CD14-positive monocyte (primary cell): ENCODE measurements around the gene ERG. TPM values are rescaled to one million over a fixed set of nuclear protein-coding genes. Genes with fewer than 3 reads are reported as not detected.

Experiments used
- DNase-seq, 3 donors: peaks; one replicate each; pipeline ENCODE4 v3.0.0-alpha.2; 2011 to 2022
- H2AFZ ChIP-seq: 2 replicates; pipeline ENCODE4 v1.6.0; 2012; ENCODE audit warnings: mild to moderate bottlenecking, low read depth, low read length, inconsistent platforms; ENCODE audit not compliant: insufficient read depth, poor library complexity, severe bottlenecking
- H3K27ac ChIP-seq, 2 donors: 1 replicate in 1 of 2; 2 replicates in 1 of 2; pipeline ENCODE4 v1.5.1; 2012 to 2013; ENCODE audit warnings: low read length in 2 of 2, control low read depth in 1 of 2, inconsistent platforms in 1 of 2, low read depth in 1 of 2, mild to moderate bottlenecking in 1 of 2
- H3K27me3 ChIP-seq, 2 donors: one replicate each; pipeline versions ENCODE4 v1.6.0 to v1.6.1; 2011 to 2013; ENCODE audit warnings: low read length in 2 of 2; ENCODE audit not compliant: control insufficient read depth in 2 of 2, insufficient read depth in 2 of 2
- H3K36me3 ChIP-seq, 2 donors: replicated peaks in 1 of 2; 1 replicate in 1 of 2; 2 replicates in 1 of 2; pipeline versions ENCODE4 v1.5.1 to v1.6.1; 2012 to 2013; ENCODE audit warnings: low read length in 2 of 2, control low read depth in 1 of 2, inconsistent platforms in 1 of 2, mild to moderate bottlenecking in 1 of 2; ENCODE audit not compliant: insufficient read depth in 2 of 2, control insufficient read depth in 1 of 2
- H3K4me1 ChIP-seq, 2 donors: 1 replicate in 1 of 2; 2 replicates in 1 of 2; pipeline versions ENCODE4 v1.5.1 to v1.6.1; 2012 to 2013; ENCODE audit warnings: low read length in 2 of 2, control low read depth in 1 of 2, inconsistent platforms in 1 of 2, mild to moderate bottlenecking in 1 of 2, moderate library complexity in 1 of 2; ENCODE audit not compliant: insufficient read depth in 2 of 2, control insufficient read depth in 1 of 2
- H3K4me2 ChIP-seq: replicated peaks from 2 replicates; pipeline ENCODE3; 2012; ENCODE audit warnings: low read length, moderate library complexity, mild to moderate bottlenecking; ENCODE audit not compliant: poor library complexity, severe bottlenecking; ENCODE audit errors: extremely low read depth
- H3K4me3 ChIP-seq, 3 experiments: fragments of 200-600 bp in 1 of 3; sonication (generic) in 1 of 3; replicated peaks in 1 of 3; 1 replicate in 2 of 3; 2 replicates in 1 of 3; pipeline ENCODE4 v1.5.1; 2011 to 2013; ENCODE audit warnings: low read length in 3 of 3, mild to moderate bottlenecking in 3 of 3, control low read depth in 2 of 3, low read depth in 2 of 3, inconsistent platforms in 1 of 3, moderate library complexity in 1 of 3
- H3K79me2 ChIP-seq: 2 replicates; pipeline ENCODE4 v1.6.0; 2012; ENCODE audit warnings: mild to moderate bottlenecking, control low read depth, inconsistent platforms, low read length, moderate library complexity; ENCODE audit not compliant: insufficient read depth
- H3K9ac ChIP-seq: 2 replicates; pipeline ENCODE4 v1.6.0; 2017; ENCODE audit warnings: low read length, mild to moderate bottlenecking; ENCODE audit not compliant: insufficient read depth, poor library complexity, severe bottlenecking
- H3K9me3 ChIP-seq, 2 donors: replicated peaks in 1 of 2; 1 replicate in 1 of 2; 2 replicates in 1 of 2; pipeline versions ENCODE4 v1.5.1 to v1.6.1; 2012 to 2013; ENCODE audit warnings: low read length in 2 of 2, control low read depth in 1 of 2; ENCODE audit not compliant: control insufficient read depth in 1 of 2, insufficient read depth in 1 of 2
- H4K20me1 ChIP-seq: 2 replicates; pipeline ENCODE4 v1.6.0; 2012; ENCODE audit warnings: mild to moderate bottlenecking, low read length, control low read depth, moderate library complexity; ENCODE audit not compliant: insufficient read depth
- H3K27ac Mint-ChIP-seq, 7 donors: one replicate each; pipeline ENCODE4 v1.8.0; 2020; ENCODE audit warnings: mild to moderate bottlenecking in 7 of 7, mixed read lengths in 7 of 7, moderate library complexity in 6 of 7, inconsistent platforms in 2 of 7
- H3K27me3 Mint-ChIP-seq, 3 donors: one replicate each; pipeline ENCODE4 v1.8.0; 2021 to 2022; ENCODE audit warnings: low read depth in 3 of 3, mild to moderate bottlenecking in 3 of 3, mixed read lengths in 3 of 3, moderate library complexity in 3 of 3, inconsistent platforms in 1 of 3
- H3K36me3 Mint-ChIP-seq, 2 donors: one replicate each; pipeline ENCODE4 v1.8.0; 2020; ENCODE audit warnings: mixed read lengths in 2 of 2, inconsistent platforms in 1 of 2, mild to moderate bottlenecking in 1 of 2
- H3K4me1 Mint-ChIP-seq: one replicate; pipeline ENCODE4 v1.8.0; 2020; ENCODE audit warnings: mild to moderate bottlenecking, mixed read lengths
- H3K4me3 Mint-ChIP-seq, 2 donors: one replicate each; pipeline ENCODE4 v1.8.0; 2020; ENCODE audit warnings: mild to moderate bottlenecking in 2 of 2, mixed read lengths in 2 of 2, moderate library complexity in 1 of 2
- H3K9me3 Mint-ChIP-seq, 7 donors: one replicate each; pipeline ENCODE4 v1.8.0; 2020 to 2022; ENCODE audit warnings: mixed read lengths in 7 of 7, mild to moderate bottlenecking in 6 of 7, moderate library complexity in 6 of 7, inconsistent platforms in 2 of 7
- WGBS: methylation state at CpG from one replicate; pipeline ENCODE4 v1.1.5; 2013; ENCODE audit warnings: missing lambda C conversion rate; ENCODE audit not compliant: insufficient coverage; 5-methylcytosine and 5-hydroxymethylcytosine counted together
- intact Hi-C, 2 donors: fragments of 100-400 bp; cut with micrococcal nuclease; formaldehyde crosslinking; loops; one replicate each; pipeline versions ENCODE4 v1.15.0 to v1.15.1; 2023
- polyA plus RNA-seq, 3 donors: library from polyadenylated mRNA; depleted of rRNA in 1 of 3; unstranded in 2 of 3; stranded (reverse) in 1 of 3; fragments of 300-500 nt in 2 of 3; fragments of >200 nt in 1 of 3; fragmentation: Illumina TruSeq in 2 of 3; gene quantifications; 1 replicate in 2 of 3; 2 replicates in 1 of 3; pipeline ENCODE4 v1.2.3, GENCODE V29; 2012 to 2021
- TF ChIP-seq, protein P1 (sequence below): fragments of 200-600 bp; IDR thresholded peaks from one replicate; pipeline ENCODE4 v1.8.0; 2022; ENCODE audit warnings: antibody characterized with exemption, mild to moderate bottlenecking

ERG gene
- polyA plus RNA-seq, 3 donors = 0.16 to 0.22 TPM; not detected in 1

DNA sequence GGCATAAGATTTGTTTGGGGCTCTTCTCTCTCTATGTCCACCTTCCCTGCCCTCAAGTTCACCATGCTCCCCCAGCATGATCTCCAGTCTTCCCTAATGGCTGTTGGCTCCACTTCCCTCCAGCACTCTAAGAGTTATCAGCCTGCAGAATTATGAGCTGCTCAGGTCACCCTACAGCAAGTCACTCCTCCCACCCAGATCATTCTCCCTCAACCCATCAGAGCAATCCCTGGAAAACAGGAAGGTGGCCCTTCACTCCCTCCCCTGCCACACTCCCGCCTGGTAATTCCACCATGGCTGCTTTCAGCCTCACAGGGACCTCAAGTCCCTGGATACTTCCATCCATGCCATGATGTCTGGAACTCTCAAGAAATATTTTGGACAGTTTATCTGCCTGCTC lies 137.0 kb downstream of the ERG start:
- intact Hi-C loops = no loop called here
- TF ChIP-seq, protein P1, sequence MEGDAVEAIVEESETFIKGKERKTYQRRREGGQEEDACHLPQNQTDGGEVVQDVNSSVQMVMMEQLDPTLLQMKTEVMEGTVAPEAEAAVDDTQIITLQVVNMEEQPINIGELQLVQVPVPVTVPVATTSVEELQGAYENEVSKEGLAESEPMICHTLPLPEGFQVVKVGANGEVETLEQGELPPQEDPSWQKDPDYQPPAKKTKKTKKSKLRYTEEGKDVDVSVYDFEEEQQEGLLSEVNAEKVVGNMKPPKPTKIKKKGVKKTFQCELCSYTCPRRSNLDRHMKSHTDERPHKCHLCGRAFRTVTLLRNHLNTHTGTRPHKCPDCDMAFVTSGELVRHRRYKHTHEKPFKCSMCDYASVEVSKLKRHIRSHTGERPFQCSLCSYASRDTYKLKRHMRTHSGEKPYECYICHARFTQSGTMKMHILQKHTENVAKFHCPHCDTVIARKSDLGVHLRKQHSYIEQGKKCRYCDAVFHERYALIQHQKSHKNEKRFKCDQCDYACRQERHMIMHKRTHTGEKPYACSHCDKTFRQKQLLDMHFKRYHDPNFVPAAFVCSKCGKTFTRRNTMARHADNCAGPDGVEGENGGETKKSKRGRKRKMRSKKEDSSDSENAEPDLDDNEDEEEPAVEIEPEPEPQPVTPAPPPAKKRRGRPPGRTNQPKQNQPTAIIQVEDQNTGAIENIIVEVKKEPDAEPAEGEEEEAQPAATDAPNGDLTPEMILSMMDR = no peak
- no peaks in the 10 kb centered on the region for H4K20me1 ChIP-seq
- Mint-ChIP-seq H3K4me3 (no peak overlapping the region), H3K4me1 (peaks cover 8% of the 10 kb centered on the region), H3K9me3 (peaks cover 0 to 3% (median 2%) of the 10 kb centered on the region in 7 donors), H3K36me3 (no peaks in the 10 kb centered on the region), H3K27me3 (peaks cover 3 to 5% (median 3%) of the 10 kb centered on the region in 3 donors), H3K27ac (no peak overlapping the region)
- H3K27me3 ChIP-seq = no peaks in the 10 kb centered on the region
- no peak overlapping the region for H3K9ac ChIP-seq
- no peak overlapping the region for H2AFZ ChIP-seq
- no peaks in the 10 kb centered on the region for H3K4me1 ChIP-seq
- DNase-seq = no peak
- H3K79me2 ChIP-seq = no peaks in the 10 kb centered on the region
- H3K9me3 ChIP-seq = no peaks in the 10 kb centered on the region
- H3K27ac ChIP-seq = no peak overlapping the region
- no peak overlapping the region for H3K4me3 ChIP-seq
- H3K36me3 ChIP-seq = no peaks in the 10 kb centered on the region
- no peak overlapping the region for H3K4me2 ChIP-seq
- 100% methylated on average over 1 of the region's 1 CpG for WGBS

DNA sequence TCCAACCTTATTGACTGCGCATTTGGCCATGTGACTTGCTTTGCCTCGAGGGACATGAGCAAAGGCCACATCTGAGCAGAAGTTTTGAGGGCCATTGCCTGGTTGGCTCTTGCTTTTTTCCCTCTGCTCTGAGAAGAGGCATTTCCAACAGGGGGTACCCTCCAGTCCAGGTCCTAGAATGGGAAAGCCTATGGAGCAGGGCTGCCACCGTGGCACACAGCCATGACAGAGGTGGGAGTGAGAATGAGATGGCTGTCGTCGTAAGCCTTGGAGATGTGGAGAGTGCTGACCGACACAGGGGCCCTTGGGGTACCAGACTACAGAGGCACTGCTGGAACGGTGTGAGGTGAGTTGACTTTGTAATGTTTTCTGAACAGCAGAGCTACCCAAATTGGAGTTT lies 138.4 kb downstream of the ERG start:
- H3K4me2 ChIP-seq = no peak overlapping the region
- H3K36me3 ChIP-seq = no peaks in the 10 kb centered on the region
- Mint-ChIP-seq H3K36me3 (no peaks in the 10 kb centered on the region), H3K4me3 (no peak overlapping the region), H3K4me1 (peaks cover 9% of the 10 kb centered on the region), H3K9me3 (peaks cover 0 to 3% (median 1%) of the 10 kb centered on the region in 7 donors), H3K27ac (no peak overlapping the region), H3K27me3 (peaks cover 5 to 9% (median 6%) of the 10 kb centered on the region in 3 donors)
- TF ChIP-seq, protein P1 = no peak
- no peaks in the 10 kb centered on the region for H3K79me2 ChIP-seq
- H3K27me3 ChIP-seq = no peaks in the 10 kb centered on the region
- H3K4me1 ChIP-seq = no peaks in the 10 kb centered on the region
- WGBS = 94% methylated on average over 7 of the region's 7 CpGs
- no peak overlapping the region for H3K27ac ChIP-seq
- H4K20me1 ChIP-seq = no peaks in the 10 kb centered on the region
- no peak for DNase-seq
- H3K9me3 ChIP-seq = no peaks in the 10 kb centered on the region
- H3K9ac ChIP-seq = no peak overlapping the region
- no peak overlapping the region for H2AFZ ChIP-seq
- H3K4me3 ChIP-seq = no peak overlapping the region
- intact Hi-C loops = loop anchor here (5.0 to 10.0 kb wide), 5 partner anchors 198 to 655 kb away; no protein-coding TSS in a partner anchor
